ENCODE data around the gene SCTR. TPM values are rescaled to one million over a fixed set of nuclear protein-coding genes. Genes with fewer than 3 reads are reported as not detected.

Gene SCTR
- total and polyA plus RNA-seq, 2 of the 13 experiments (the other 11 are each of a cell fraction or from before 2014, with no cell fraction given) = not detected

GRCh38 chr2:119408221-119408619 is 116.1 kb downstream of the SCTR start:
- H3K27me3 ChIP-seq (ENCODE audit: control insufficient read depth in 1 of 2, insufficient read depth in 2 of 2, low read length in 2 of 2) = no peaks in the 10 kb centered on the region
- H3K9ac ChIP-seq (ENCODE audit: insufficient read depth, low read depth, low read length) = no peak overlapping the region
- no TSS peak for BruUV-seq (replicated peaks)
- ChIA-PET CTCF (ENCODE audit: low intra/inter-chr PET ratio, low total read pairs) (interaction anchor here (1.5 to 6.1 kb wide), 2 partner anchors 67 to 252 kb away, joined by 6 to 159 read pairs; no protein-coding TSS in a partner anchor), POLR2A (interaction anchor here (0.9 kb wide), 1 partner anchor 68 kb away, joined by 3 read pairs; no protein-coding TSS in a partner anchor)
- ATAC-seq (peak; percentile 66), FAIRE-seq (no peak), DNase-seq (ENCODE audit: low spot score) (no peak)
- no peaks in the 10 kb centered on the region for H3K36me3 ChIP-seq (replicated peaks in 1 of 2; ENCODE audit: control insufficient read depth in 1 of 2, insufficient read depth in 2 of 2, low read length in 2 of 2)
- no peaks in the 10 kb centered on the region for H3K79me2 ChIP-seq (ENCODE audit: insufficient read depth, low read length)
- H3K4me3 ChIP-seq (replicated peaks in 1 of 3; ENCODE audit: insufficient read depth in 1 of 3, low read depth in 2 of 3, low read length in 3 of 3) = no peak overlapping the region
- no peaks in the 10 kb centered on the region for H3K9me3 ChIP-seq (ENCODE audit: low read length)
- H4K20me1 ChIP-seq (ENCODE audit: insufficient read depth, low read length) = no peaks in the 10 kb centered on the region
- in situ Hi-C loops (cut with HindIII; ENCODE audit: extremely low pct_ligation_motif_present, low pct_unique_long_range_greater_than_20kb) = loop anchor here (5.0 kb wide), 2 partner anchors 69 to 254 kb away; no protein-coding TSS in a partner anchor
- H3K4me2 ChIP-seq (ENCODE audit: low read depth, low read length) = peak overlapping the region; percentile 34
- H3K27ac ChIP-seq (ENCODE audit: extremely low read length, insufficient read depth, low read length) = no peak overlapping the region
- peaks cover 26% of the 10 kb centered on the region for H3K4me1 ChIP-seq (ENCODE audit: insufficient read depth, low read length)
- intact Hi-C loops (cut with micrococcal nuclease; ENCODE audit: unreplicated experiment) = no loop called here
- H2AFZ ChIP-seq (ENCODE audit: low read length) = peak overlapping the region; percentile 60
- 35% methylated on average over 5 of the region's 5 CpGs for WGBS (ENCODE audit: low lambda C conversion rate)
- no peak for TF ChIP-seq GZF1 (CRISPR knock-in tag; IDR thresholded peaks at IDR 0.05)
- no peak for TF ChIP-seq ZNF75D (CRISPR knock-in tag; IDR thresholded peaks at IDR 0.05; ENCODE audit: borderline replicate concordance)
- TF ChIP-seq ZNF337 (CRISPR knock-in tag; IDR thresholded peaks at IDR 0.05; ENCODE audit: borderline replicate concordance, low read depth) = 0 out of 2 replicates have a peak, but pooled peaks have one; percentile 36
- TF ChIP-seq ETV6 (CRISPR knock-in tag; conservative IDR thresholded peaks at IDR 0.05) = no peak
- TF ChIP-seq HMG20B (CRISPR knock-in tag; conservative IDR thresholded peaks at IDR 0.05) = no peak
- no peak for TF ChIP-seq PHF21A (CRISPR knock-in tag; IDR thresholded peaks at IDR 0.05)
- TF ChIP-seq KDM5B (CRISPR knock-in tag; IDR thresholded peaks at IDR 0.05; ENCODE audit: borderline replicate concordance) = no peak
- 0 out of 2 replicates have a peak, but pooled peaks have one; percentile 5 for TF ChIP-seq ZNF264 (CRISPR knock-in tag; IDR thresholded peaks at IDR 0.05)
- no peak for TF ChIP-seq ZNF839 (CRISPR knock-in tag; IDR thresholded peaks at IDR 0.05; ENCODE audit: borderline replicate concordance)
- TF ChIP-seq E2F5 (CRISPR knock-in tag; conservative IDR thresholded peaks at IDR 0.05) = no peak
- no peak for TF ChIP-seq ZNF224 (CRISPR knock-in tag; IDR thresholded peaks at IDR 0.05)
- TF ChIP-seq SP5 (CRISPR knock-in tag; IDR thresholded peaks at IDR 0.05; ENCODE audit: borderline replicate concordance, low read depth) = no peak
- no peak for TF ChIP-seq NCOR1 (IDR thresholded peaks at IDR 0.05; ENCODE audit: borderline replicate concordance, low read length)
- TF ChIP-seq ZNF7 (CRISPR knock-in tag; IDR thresholded peaks at IDR 0.05) = no peak
- TF ChIP-seq MAFK (conservative IDR thresholded peaks at IDR 0.05 in 1 of 2, IDR thresholded peaks at IDR 0.05 in 1 of 2; ENCODE audit: low read length in 2 of 2) = peak; percentile 79 to 86
- TF ChIP-seq CTCF (CRISPR knock-in tag; IDR thresholded peaks at IDR 0.05) = no peak
- TF ChIP-seq RBM39 (IDR thresholded peaks at IDR 0.05; ENCODE audit: low read depth, low read length, poor library complexity, severe bottlenecking) = no peak
- no peak for TF ChIP-seq JARID2 (CRISPR knock-in tag; IDR thresholded peaks at IDR 0.05; ENCODE audit: insufficient replicate concordance)
- TF ChIP-seq KAT8 (CRISPR knock-in tag; IDR thresholded peaks at IDR 0.05) = peak; percentile 0; the same call in 1 of the 2 replicates
- no peak for TF ChIP-seq ZNF282 (IDR thresholded peaks at IDR 0.05; ENCODE audit: partially characterized antibody)
- no peak for TF ChIP-seq SRSF9 (IDR thresholded peaks at IDR 0.05; ENCODE audit: borderline replicate concordance, insufficient read depth, low read depth, low read length, poor library complexity, severe bottlenecking)
- no peak for TF ChIP-seq BHLHE40 (IDR thresholded peaks at IDR 0.05; ENCODE audit: low read length)
- no peak for TF ChIP-seq NCOA1 (CRISPR knock-in tag; IDR thresholded peaks at IDR 0.05)
- TF ChIP-seq ZNF121 (CRISPR knock-in tag; IDR thresholded peaks at IDR 0.05) = no peak
- TF ChIP-seq MYNN (CRISPR knock-in tag; IDR thresholded peaks at IDR 0.05; ENCODE audit: low read depth) = no peak
